Ishikawa (cell line): ENCODE data around the gene PXDN.

Experiments used
- CEBPB ChIP-seq: IDR thresholded peaks from 2 replicates; pipeline ENCODE4 v1.6.1; 2012
- EP300 ChIP-seq: IDR thresholded peaks from 2 replicates; pipeline ENCODE4 v1.6.1; 2012; ENCODE audit warnings: borderline replicate concordance
- FOXM1 ChIP-seq: IDR thresholded peaks from 2 replicates; pipeline ENCODE4 v1.6.1; 2012; ENCODE audit warnings: low read depth, borderline replicate concordance
- NFIC ChIP-seq: IDR thresholded peaks from 2 replicates; pipeline ENCODE4 v1.6.1; 2012
- RAD21 ChIP-seq: IDR thresholded peaks from 2 replicates; pipeline ENCODE4 v1.6.1; 2012; ENCODE audit warnings: low read depth
- TAF1 ChIP-seq: IDR thresholded peaks from 2 replicates; pipeline ENCODE4 v1.6.1; 2012; ENCODE audit warnings: low read depth, mild to moderate bottlenecking
- YY1 ChIP-seq: IDR thresholded peaks from 2 replicates; pipeline ENCODE4 v1.6.1; 2012; ENCODE audit warnings: low read depth
- ZBTB7A ChIP-seq: IDR thresholded peaks from 2 replicates; pipeline ENCODE4 v1.6.1; 2012; ENCODE audit warnings: low read depth
- TF ChIP-seq, protein P1 (sequence below): IDR thresholded peaks from 2 replicates; pipeline ENCODE4 v1.6.1; 2012; ENCODE audit warnings: low read depth, mild to moderate bottlenecking

DNA sequence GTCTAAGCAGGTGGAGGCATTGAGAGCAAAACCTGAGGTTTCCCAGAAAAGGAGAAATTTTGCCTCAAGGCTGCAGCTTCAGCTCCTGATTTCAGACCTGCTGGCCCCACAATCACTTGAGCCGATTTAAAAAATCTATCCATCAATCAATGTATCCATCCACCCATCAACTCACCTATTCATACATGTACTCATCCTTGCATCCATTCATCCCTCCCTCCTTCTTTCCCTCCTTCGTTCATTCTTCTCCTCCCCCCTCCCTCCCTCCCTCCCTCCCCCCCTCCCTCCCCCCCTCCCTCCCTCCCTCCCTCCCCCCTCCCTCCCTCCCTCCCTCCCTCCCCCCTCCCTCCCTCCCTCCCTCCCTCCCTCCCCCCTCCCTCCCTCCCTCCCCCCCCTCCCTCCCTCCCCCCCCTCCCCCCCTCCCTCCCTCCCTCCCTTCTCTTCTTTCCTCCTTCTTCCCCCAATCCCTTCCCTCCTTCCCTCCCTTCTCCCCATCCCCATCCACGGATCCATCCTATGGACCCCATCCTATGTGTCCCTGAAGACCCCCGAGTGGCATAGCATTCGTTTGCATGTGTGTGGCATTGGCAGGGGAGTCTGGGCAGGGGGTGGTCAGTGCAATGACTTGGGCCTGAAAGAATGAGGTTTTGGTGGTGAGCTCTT is 6.1 kb upstream of the PXDN start:
- TF ChIP-seq EP300: no peak
- TF ChIP-seq, protein P1, sequence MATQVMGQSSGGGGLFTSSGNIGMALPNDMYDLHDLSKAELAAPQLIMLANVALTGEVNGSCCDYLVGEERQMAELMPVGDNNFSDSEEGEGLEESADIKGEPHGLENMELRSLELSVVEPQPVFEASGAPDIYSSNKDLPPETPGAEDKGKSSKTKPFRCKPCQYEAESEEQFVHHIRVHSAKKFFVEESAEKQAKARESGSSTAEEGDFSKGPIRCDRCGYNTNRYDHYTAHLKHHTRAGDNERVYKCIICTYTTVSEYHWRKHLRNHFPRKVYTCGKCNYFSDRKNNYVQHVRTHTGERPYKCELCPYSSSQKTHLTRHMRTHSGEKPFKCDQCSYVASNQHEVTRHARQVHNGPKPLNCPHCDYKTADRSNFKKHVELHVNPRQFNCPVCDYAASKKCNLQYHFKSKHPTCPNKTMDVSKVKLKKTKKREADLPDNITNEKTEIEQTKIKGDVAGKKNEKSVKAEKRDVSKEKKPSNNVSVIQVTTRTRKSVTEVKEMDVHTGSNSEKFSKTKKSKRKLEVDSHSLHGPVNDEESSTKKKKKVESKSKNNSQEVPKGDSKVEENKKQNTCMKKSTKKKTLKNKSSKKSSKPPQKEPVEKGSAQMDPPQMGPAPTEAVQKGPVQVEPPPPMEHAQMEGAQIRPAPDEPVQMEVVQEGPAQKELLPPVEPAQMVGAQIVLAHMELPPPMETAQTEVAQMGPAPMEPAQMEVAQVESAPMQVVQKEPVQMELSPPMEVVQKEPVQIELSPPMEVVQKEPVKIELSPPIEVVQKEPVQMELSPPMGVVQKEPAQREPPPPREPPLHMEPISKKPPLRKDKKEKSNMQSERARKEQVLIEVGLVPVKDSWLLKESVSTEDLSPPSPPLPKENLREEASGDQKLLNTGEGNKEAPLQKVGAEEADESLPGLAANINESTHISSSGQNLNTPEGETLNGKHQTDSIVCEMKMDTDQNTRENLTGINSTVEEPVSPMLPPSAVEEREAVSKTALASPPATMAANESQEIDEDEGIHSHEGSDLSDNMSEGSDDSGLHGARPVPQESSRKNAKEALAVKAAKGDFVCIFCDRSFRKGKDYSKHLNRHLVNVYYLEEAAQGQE: no peak
- no peak for TF ChIP-seq TAF1
- no peak for TF ChIP-seq YY1
- no peak for TF ChIP-seq RAD21
- TF ChIP-seq FOXM1: no peak
- TF ChIP-seq NFIC: no peak
- no peak for TF ChIP-seq ZBTB7A
- TF ChIP-seq CEBPB: no peak
